AG09309 (cell line): ENCODE results near the gene AUTS2.
"Not testable (repeated sequence)": the region's sequence is repeated elsewhere in the genome, so short reads cannot be mapped to it uniquely, and the experiment has no call there.

Experiments
- DNase-seq: peaks from one replicate; pipeline ENCODE4 v3.0.0-alpha.2; 2010; ENCODE audit warnings: low read depth
- H3K4me3 ChIP-seq: 2 replicates; pipeline ENCODE4 v1.5.1; 2011; ENCODE audit warnings: mild to moderate bottlenecking, low read depth, low read length, moderate library complexity; ENCODE audit not compliant: control insufficient read depth
- CTCF ChIP-seq: IDR thresholded peaks from 2 replicates; pipeline ENCODE4 v1.5.1; 2011; ENCODE audit warnings: mild to moderate bottlenecking, low read depth, low read length, inconsistent platforms; ENCODE audit not compliant: insufficient read depth, control insufficient read depth; ENCODE audit errors: missing control alignments

AUTS2 gene

DNA sequence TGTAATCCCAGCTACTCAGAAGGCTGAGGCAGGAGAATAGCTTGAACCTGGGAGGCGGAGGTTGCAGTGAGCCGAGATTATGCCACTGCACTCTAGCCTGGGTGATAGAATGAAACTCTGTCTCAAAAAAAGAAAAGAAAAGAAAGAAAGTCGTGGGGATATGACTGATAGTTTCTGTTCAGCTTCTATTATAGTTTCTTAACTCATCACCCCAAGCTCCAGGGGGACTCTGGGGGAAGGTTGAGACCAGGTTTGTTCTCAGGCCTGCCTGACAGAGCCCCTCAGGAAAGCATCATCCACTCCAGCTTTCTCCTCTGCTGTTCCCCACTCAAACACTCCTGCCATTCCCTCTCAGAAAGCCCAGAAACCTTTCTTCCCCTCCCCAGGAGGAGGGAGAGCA, 991.3 kb downstream of the AUTS2 start:
- no peak for TF ChIP-seq CTCF
- H3K4me3 ChIP-seq: no peak overlapping the region
- DNase-seq: no peak

GRCh38 chr7:70590126-70590854, 992.0 kb downstream of the AUTS2 start:
- no peak for DNase-seq
- H3K4me3 ChIP-seq: no peak overlapping the region
- no peak for TF ChIP-seq CTCF

GRCh38 chr7:70591643-70592042, 993.4 kb downstream of the AUTS2 start:
- H3K4me3 ChIP-seq: no peak overlapping the region
- no peak for DNase-seq
- TF ChIP-seq CTCF: no peak

GRCh38 chr7:70592171-70592570, 993.9 kb downstream of the AUTS2 start:
- TF ChIP-seq CTCF: no peak
- DNase-seq: no peak
- H3K4me3 ChIP-seq: no peak overlapping the region

DNA sequence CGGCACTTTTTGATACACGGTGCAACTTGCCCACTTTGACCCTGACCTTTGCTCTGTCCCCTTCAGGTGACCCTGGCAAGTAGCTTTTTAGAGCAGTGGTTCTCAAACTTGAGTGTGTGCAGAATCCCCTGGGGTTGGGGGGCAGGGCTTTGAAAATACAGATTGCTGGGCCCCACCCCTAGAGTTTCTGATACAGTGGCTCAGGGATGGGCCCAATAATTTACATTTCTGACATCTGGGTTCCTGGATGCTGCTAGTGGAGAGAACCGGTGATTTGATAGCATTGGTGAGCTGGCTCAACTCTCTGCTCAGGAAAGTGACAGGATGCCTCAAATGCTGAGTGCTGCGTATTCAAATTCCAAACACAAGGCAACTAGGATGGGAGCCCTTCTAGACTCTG, 995.9 kb downstream of the AUTS2 start:
- H3K4me3 ChIP-seq: no peak overlapping the region
- no peak for DNase-seq
- no peak for TF ChIP-seq CTCF

- not testable (repeated sequence) for H3K4me3 ChIP-seq, DNase-seq
Measured at GRCh38 chr7:70594885-70595284, 996.6 kb downstream of the AUTS2 start.

- TF ChIP-seq CTCF: no peak
- no peak for DNase-seq
- H3K4me3 ChIP-seq: no peak overlapping the region
Measured at GRCh38 chr7:70595370-70595754, 997.1 kb downstream of the AUTS2 start.
